GM13976 (cell line): ENCODE measurements around the gene CKAP5.
A peak's percentile ranks its signal among the peaks of the same experiment; 100 is the strongest.

Experiments used
- DNase-seq: peaks from one replicate; pipeline ENCODE4 v3.0.0; 2012; ENCODE audit warnings: low spot score
- in situ Hi-C: fragments of 300-500 bp; cut with MboI; formaldehyde crosslinking; loops from one replicate; pipeline ENCODE4 v1.12.0; 2022; ENCODE audit warnings: low sequenced_read_pairs, mixed read lengths, inconsistent platforms; ENCODE audit not compliant: unreplicated experiment
- TF ChIP-seq, protein P1 (sequence below): IDR thresholded peaks from 2 replicates; pipeline ENCODE4 v1.5.1; 2012; ENCODE audit warnings: borderline replicate concordance, mild to moderate bottlenecking; ENCODE audit not compliant: insufficient read depth; ENCODE audit errors: extremely low read depth, missing control alignments, control extremely low read depth

CKAP5 gene

DNA sequence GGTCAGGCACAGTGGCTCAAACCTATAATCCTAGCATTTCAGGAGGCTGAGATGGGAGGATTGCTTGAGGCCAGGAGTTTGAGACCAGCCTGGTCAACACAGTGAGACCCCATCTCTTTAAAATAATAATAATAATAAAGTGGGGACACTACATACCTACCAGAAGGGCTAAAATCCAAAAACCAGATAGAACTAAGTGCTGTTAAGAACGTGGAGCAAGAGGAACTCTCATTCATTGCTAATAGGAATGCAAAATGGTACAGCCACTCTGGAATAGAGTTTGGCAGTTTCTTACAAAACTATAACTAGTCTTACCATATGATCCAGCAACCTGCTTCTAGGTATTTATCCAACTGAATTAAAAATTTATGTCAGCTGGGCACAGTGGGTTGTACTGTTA lies 9.6 kb downstream of the CKAP5 start:
- in situ Hi-C loops, result no loop called here
- no peak for DNase-seq
- TF ChIP-seq, protein P1, sequence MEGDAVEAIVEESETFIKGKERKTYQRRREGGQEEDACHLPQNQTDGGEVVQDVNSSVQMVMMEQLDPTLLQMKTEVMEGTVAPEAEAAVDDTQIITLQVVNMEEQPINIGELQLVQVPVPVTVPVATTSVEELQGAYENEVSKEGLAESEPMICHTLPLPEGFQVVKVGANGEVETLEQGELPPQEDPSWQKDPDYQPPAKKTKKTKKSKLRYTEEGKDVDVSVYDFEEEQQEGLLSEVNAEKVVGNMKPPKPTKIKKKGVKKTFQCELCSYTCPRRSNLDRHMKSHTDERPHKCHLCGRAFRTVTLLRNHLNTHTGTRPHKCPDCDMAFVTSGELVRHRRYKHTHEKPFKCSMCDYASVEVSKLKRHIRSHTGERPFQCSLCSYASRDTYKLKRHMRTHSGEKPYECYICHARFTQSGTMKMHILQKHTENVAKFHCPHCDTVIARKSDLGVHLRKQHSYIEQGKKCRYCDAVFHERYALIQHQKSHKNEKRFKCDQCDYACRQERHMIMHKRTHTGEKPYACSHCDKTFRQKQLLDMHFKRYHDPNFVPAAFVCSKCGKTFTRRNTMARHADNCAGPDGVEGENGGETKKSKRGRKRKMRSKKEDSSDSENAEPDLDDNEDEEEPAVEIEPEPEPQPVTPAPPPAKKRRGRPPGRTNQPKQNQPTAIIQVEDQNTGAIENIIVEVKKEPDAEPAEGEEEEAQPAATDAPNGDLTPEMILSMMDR, result no peak

DNA sequence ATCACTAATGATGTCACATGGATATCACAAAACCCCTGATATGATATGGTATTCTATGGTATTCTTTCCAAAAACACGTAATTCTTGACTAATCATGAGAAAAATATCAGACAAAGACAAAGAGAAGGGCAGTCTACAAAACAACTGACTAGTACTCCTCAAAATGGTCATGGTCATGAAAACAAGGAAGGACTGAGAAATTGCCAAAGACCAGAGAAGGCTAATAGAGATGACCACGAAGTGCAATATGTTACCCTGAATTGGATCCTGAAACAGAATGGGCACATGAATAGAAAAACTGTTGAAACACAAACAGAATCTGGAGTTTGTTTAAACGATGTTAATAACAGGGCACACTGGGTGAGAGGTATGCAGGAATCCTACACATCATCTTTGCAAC lies 10.2 kb downstream of the CKAP5 start:
- TF ChIP-seq, protein P1, result no peak
- in situ Hi-C loops, result no loop called here
- no peak for DNase-seq

DNA sequence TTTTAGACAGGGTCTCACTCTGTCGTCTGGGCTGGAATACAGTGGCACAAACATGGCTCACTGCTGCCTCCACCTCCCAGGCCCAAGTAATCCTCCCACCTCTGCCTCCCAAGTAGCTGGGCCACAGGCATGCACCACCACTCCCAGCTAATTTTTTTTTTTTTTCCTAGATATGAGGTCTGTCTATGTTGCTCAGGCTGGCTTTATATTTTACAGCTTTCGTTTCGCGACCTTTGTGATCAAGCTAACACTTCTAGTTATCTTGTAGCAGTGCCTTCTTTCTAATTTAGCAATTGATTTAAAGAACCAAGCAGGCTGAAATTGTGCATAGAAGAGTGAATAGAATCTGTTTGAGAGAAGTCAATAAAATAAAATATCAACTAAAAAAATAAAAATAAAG lies 11.3 kb downstream of the CKAP5 start:
- DNase-seq, result no peak
- TF ChIP-seq, protein P1, result no peak
- in situ Hi-C loops, result no loop called here

DNA sequence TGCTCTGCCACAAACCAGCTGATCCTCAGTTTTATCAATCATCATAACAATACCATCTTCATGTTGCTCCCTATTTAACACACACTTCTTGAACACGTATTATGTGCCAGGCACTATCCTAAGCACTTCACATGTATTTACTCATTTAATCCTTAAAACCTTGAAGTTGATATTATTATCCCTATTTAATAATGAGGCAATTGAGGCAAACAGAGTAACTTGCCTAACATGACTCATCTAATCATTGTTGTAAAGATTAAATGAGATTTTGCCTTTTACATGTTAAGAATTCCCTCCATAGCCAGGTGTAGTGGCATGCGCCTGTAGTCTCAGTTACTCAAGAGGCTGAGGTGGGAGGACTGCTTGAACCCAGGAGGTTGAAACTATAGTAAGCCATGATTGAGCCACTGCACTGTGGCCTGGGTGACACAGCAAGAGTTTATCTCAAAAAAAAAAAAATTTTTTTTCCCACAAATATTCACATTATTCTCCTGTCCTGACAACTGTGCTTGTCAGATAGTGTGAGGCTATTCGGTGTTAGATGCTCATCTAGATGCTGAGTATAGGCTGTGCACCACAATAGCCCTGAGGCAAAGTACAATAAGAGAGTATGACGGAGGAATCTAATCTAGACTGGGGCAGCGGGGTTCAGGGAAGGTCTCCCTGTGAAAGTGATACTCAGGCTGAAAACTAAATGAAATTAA lies 13.4 kb downstream of the CKAP5 start:
- in situ Hi-C loops, result no loop called here
- DNase-seq, result no peak
- TF ChIP-seq, protein P1, result no peak

DNA sequence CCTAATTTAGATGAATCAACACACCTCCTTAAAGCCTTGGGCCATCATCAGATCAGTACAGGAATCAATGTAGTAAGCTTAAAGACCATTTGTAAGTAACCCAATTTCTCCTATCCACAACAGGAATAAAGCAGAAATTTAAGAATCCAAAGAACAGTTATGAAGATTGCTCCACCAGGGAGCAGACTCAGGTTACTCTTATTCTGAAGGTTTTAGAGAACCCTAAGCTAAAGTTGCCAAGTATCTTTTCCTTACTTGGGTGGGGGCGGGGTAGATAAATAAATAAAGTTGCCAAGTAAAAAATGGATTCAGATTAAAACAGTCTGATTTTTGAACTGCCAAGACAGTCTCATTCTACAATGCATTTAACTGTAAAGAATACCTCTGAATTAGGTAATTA lies 18.1 kb downstream of the CKAP5 start:
- in situ Hi-C loops, result no loop called here
- no peak for DNase-seq
- TF ChIP-seq, protein P1, result no peak

DNA sequence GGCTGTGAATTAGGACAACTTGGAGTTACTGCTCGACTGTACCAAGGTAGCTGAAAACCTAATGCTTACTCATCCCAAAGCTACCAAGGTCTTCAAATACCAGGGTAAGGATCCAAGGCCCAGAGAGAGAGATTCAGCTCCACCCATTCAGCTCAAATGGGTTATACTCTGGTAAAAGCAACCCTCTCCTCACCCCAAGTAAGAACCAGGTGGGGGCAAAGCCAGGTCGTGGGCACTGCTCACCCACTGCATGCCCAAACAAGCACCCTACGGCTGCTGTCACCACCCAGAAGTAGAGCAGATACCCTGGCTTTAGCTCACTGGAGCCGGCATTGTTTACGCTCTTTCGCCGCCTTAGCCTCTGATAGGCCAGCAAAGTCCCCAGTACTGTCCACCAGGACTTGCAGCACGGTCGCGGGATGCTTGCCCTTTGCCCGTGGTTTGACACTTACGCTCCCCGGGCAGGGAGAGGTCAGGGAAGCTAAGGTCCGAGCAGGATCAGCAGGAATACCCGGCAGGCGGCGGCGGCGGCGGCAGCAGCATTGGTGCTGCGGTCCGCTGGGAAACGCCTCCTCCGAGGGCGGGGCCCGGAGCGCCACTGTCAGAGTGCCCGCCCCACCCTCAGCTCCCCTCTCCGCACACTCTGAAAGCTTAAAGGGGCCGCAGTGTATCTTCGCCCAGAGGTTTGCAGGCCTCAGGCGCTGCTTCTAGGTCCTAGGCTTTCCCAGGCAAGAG lies 19.6 kb downstream of the CKAP5 start:
- in situ Hi-C loops, result no loop called here
- peak; percentile 82 for DNase-seq
- TF ChIP-seq, protein P1, result no peak
